Measurements from ENCODE around the gene CAMK4.

CAMK4 gene

DNA sequence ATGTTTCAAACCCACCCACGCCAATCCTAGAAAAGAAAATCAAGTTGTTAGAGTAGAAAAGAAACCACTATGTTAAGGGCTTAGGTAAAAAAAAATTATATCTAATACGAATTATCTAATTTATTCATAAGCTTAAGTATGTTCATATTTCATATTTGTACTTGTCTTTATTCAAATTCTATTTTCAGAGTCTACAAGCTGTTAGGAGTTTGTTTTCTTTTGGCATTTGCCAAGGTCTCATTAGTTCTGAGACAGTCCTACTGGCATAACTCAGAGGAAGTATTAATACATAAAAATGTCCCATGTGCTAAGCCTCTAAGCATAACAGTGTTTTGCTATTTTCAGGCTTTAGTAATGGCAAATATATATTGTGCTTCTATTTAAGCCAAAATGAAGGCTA, 230.6 kb downstream of the CAMK4 start:
- TF ChIP-seq, protein P1, sequence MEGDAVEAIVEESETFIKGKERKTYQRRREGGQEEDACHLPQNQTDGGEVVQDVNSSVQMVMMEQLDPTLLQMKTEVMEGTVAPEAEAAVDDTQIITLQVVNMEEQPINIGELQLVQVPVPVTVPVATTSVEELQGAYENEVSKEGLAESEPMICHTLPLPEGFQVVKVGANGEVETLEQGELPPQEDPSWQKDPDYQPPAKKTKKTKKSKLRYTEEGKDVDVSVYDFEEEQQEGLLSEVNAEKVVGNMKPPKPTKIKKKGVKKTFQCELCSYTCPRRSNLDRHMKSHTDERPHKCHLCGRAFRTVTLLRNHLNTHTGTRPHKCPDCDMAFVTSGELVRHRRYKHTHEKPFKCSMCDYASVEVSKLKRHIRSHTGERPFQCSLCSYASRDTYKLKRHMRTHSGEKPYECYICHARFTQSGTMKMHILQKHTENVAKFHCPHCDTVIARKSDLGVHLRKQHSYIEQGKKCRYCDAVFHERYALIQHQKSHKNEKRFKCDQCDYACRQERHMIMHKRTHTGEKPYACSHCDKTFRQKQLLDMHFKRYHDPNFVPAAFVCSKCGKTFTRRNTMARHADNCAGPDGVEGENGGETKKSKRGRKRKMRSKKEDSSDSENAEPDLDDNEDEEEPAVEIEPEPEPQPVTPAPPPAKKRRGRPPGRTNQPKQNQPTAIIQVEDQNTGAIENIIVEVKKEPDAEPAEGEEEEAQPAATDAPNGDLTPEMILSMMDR (conservative IDR thresholded peaks at IDR 0.05; ENCODE audit: low read depth) = no peak
- no peak for DNase-seq (ENCODE audit: low spot score)
- no peak overlapping the region for H3K27ac ChIP-seq
- ChIA-PET CTCF (interaction anchor here (0.5 to 0.7 kb wide), 2 partner anchors 24 to 883 kb away, joined by 3 read pairs; no protein-coding TSS in a partner anchor), POLR2A (ENCODE audit: low non-redundant PET) (interaction anchor here (0.6 kb wide), 1 partner anchor 91 kb away, joined by 5 read pairs; no protein-coding TSS in a partner anchor)

DNA sequence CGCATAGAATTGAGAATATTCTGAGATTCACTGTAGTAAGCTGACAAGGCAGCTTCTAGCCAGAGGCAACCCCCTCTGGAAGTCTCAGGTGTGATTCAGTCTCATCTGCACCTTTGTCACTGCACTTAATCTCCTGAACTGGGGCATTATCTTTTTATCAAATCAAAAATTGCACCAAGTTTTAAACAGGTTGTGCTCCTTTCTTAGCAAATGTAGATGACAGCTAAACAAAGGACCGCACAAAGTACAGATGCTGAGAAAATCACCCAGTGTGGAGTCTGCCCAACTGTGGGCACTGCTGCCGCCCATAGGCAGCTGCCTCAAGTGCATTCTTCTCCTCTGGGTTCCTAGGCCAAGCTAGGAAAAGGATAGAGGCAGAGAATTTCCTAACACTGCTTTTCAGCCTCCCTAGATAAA, 237.1 kb downstream of the CAMK4 start:
- POLR2A ChIA-PET (ENCODE audit: low non-redundant PET) = no interaction called here
- TF ChIP-seq, protein P1 (conservative IDR thresholded peaks at IDR 0.05; ENCODE audit: low read depth) = peak; percentile 20; the same call in 1 of the 2 replicates
- CTCF ChIA-PET = interaction anchor here (0.5 to 1.5 kb wide), 20 partner anchors 8 to 1227 kb away, joined by 3 to 7 read pairs (median 3); no protein-coding TSS in a partner anchor
- no peak overlapping the region for H3K27ac ChIP-seq
- DNase-seq (ENCODE audit: low spot score) = peak; percentile 62

DNA sequence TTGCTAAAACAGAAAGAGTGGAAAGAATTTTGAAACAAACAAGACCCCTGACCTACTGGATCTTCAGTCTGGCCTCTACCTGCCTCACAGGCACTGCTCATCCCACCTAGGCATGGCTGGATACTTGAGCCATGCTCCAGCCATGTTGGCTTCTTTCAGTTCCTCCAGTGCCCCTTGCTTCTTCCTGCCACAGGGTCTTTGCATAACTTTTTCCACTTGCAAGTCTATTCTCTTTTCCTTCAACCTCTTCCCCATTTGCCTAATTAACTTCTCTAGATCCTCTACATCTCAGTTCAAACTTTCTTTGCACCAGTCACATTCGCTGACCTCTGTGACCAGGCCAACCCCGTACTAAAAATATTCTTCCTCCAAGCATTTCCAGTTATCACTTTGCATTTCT, 237.8 kb downstream of the CAMK4 start:
- ChIA-PET CTCF (interaction anchor here (0.5 to 1.5 kb wide), 13 partner anchors 11 to 1074 kb away, joined by 3 to 7 read pairs (median 3); no protein-coding TSS in a partner anchor), POLR2A (ENCODE audit: low non-redundant PET) (no interaction called here)
- TF ChIP-seq, protein P1 (conservative IDR thresholded peaks at IDR 0.05; ENCODE audit: low read depth) = no peak
- H3K27ac ChIP-seq = no peak overlapping the region
- DNase-seq (ENCODE audit: low spot score) = no peak

DNA sequence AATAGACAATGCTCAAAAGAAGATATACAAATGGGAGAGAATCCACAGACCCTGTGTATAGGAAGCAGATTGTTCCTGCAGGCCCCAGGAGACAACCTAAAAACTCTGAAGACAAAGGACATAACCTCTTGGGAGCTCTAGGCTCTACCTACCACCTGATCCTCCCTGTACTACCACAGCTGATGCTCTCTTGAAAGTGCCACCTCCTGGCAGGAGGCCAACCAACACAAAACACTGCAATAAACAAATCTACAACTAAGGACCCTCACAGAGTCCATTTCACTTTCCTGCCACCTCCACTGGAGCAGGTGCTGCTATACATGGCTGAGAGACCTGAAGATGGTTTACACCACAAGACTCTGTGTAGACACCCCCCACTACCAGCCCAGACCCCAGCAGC, 239.1 kb downstream of the CAMK4 start:
- TF ChIP-seq, protein P1 (conservative IDR thresholded peaks at IDR 0.05; ENCODE audit: low read depth) = no peak
- H3K27ac ChIP-seq = no peak overlapping the region
- DNase-seq (ENCODE audit: low spot score) = no peak
- POLR2A ChIA-PET (ENCODE audit: low non-redundant PET) = no interaction called here
- CTCF ChIA-PET = interaction anchor here (0.6 to 0.7 kb wide), 3 partner anchors 20 to 957 kb away, joined by 3 to 6 read pairs (median 3); no protein-coding TSS in a partner anchor

GRCh38 chr5:111469293-111469896, 245.2 kb downstream of the CAMK4 start:
- DNase-seq (ENCODE audit: low spot score) = no peak
- ChIA-PET CTCF (interaction anchor here (0.6 kb wide), 1 partner anchor 8 kb away, joined by 4 read pairs; no protein-coding TSS in a partner anchor), POLR2A (ENCODE audit: low non-redundant PET) (no interaction called here)
- no peak overlapping the region for H3K27ac ChIP-seq
- TF ChIP-seq, protein P1 (conservative IDR thresholded peaks at IDR 0.05; ENCODE audit: low read depth) = no peak

DNA sequence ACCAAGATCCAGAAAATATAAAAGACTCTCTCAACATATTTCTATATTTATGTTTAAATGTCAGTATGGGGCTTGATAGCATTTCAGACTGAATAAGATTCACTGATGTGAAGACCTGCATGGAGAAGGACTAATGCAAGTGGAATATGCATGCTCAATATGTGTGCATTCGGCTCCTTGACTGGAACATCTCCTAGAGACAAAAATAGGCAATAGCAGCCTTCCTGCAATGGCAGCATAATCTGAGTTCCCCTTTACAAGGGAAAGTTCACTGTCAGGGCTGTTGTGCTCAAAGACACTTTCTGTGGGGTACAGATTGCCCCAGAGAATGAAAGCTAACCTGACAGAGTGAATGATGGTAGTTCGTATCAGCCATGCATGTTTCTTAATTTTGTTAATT, 245.7 kb downstream of the CAMK4 start:
- POLR2A ChIA-PET (ENCODE audit: low non-redundant PET) = no interaction called here
- no peak overlapping the region for H3K27ac ChIP-seq
- no peak for DNase-seq (ENCODE audit: low spot score)
- TF ChIP-seq, protein P1 (conservative IDR thresholded peaks at IDR 0.05; ENCODE audit: low read depth) = no peak
- CTCF ChIA-PET = no interaction called here
